Body of pancreas (tissue), 4 donors: ENCODE results near the gene TOP3A. TPM values are rescaled to one million over a fixed set of nuclear protein-coding genes. Genes with fewer than 3 reads are reported as not detected.

Experiments used
- ATAC-seq: fragments of 150-250 bp; one replicate; pipeline ENCODE4 v1.9.1; 2016
- DNase-seq, 4 donors: peaks; one replicate each; pipeline ENCODE4 v3.0.0-alpha.2; 2019
- H3K27ac ChIP-seq, 4 donors: fragments of 200-600 bp; sonication (generic); 1 replicate in 3 of 4; 2 replicates in 1 of 4; pipeline versions ENCODE4 v1.5.1 to v1.6.1; 2016 to 2019; ENCODE audit warnings: mild to moderate bottlenecking in 1 of 4, mixed read lengths in 1 of 4, moderate library complexity in 1 of 4
- H3K27me3 ChIP-seq, 2 donors: fragments of 200-600 bp; sonication (generic); one replicate each; pipeline ENCODE4 v1.6.0; 2016; ENCODE audit warnings: mild to moderate bottlenecking in 1 of 2
- H3K36me3 ChIP-seq, 2 donors: fragments of 200-600 bp; sonication (generic); replicated peaks in 1 of 2; 2 replicates each; pipeline ENCODE4 v1.5.1; 2016; ENCODE audit warnings: low read depth in 2 of 2; ENCODE audit not compliant: insufficient read depth in 1 of 2
- H3K4me1 ChIP-seq: fragments of 200-600 bp; sonication (generic); one replicate; pipeline ENCODE4 v1.6.0; 2016
- H3K4me3 ChIP-seq, 2 donors: fragments of 200-600 bp; sonication (generic); 1 replicate in 1 of 2; 2 replicates in 1 of 2; pipeline ENCODE4 v1.5.1; 2016 to 2019
- H3K9me3 ChIP-seq, 3 donors: fragments of 200-600 bp; sonication (generic); 1 replicate in 2 of 3; 2 replicates in 1 of 3; pipeline ENCODE4 v1.5.1; 2016
- POLR2A ChIP-seq, 3 donors: fragments of 450-650 bp; IDR thresholded peaks; one replicate each; pipeline ENCODE4 v1.6.1; 2016; ENCODE audit warnings: antibody characterized with exemption in 3 of 3, mild to moderate bottlenecking in 2 of 3
- WGBS, 2 donors: methylation state at CpG; one replicate each; pipeline ENCODE4 v1.1.5; 2017; 5-methylcytosine and 5-hydroxymethylcytosine counted together
- intact Hi-C: fragments of 100-400 bp; cut with DNase I; formaldehyde crosslinking; loops from one replicate; pipeline ENCODE4 v1.15.1; 2023
- total RNA-seq, 2 donors: library from RNA; depleted of rRNA; stranded (reverse); fragments of >200 nt; gene quantifications; one replicate each; pipeline ENCODE4 v1.1.0, GENCODE V29; 2016
- TF ChIP-seq, protein P1 (sequence below), 7 experiments: fragments of 450-650 bp in 4 of 7; fragments of 200-600 bp in 3 of 7; sonication (generic) in 3 of 7; IDR thresholded peaks; one replicate each; pipeline ENCODE4 v1.5.1; 2016 to 2019; ENCODE audit warnings: antibody characterized with exemption in 7 of 7

Gene TOP3A
- total RNA-seq, 2 donors from 2014 or later = 13.2 to 22.3 TPM

DNA sequence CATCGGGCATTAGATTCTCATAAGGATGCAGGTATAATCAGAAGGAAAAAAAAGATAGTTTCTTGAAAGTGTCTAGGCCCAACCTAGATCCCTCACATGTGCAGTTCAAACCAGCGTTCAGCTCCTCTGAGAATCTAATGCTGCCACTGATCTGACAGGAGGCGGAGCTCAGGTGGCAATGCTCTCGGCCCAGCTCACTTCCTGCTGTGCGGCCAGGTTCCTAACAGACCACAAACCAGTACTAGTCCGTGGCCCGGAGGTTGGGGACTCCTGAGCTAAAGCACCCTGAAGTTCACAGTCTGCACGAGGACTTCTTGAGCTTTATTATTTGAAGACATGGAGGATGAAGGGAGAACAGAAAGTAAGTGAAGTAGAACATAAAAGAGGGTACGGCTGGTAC is 17.1 kb upstream of the TOP3A start:
- no peak for ATAC-seq
- Histone ChIP-seq H3K27me3 (no peaks in the 10 kb centered on the region), H3K9me3 (no peaks in the 10 kb centered on the region), H3K4me3 (no peak overlapping the region), H3K27ac (no peak overlapping the region), H3K4me1 (no peaks in the 10 kb centered on the region), H3K36me3 (peaks cover 0 to 25% of the 10 kb centered on the region in 2 donors)
- intact Hi-C loops = no loop called here
- no peak for DNase-seq
- 85% methylated on average over 9 of the region's 9 CpGs for WGBS, 2 donors
- TF ChIP-seq, protein P1, sequence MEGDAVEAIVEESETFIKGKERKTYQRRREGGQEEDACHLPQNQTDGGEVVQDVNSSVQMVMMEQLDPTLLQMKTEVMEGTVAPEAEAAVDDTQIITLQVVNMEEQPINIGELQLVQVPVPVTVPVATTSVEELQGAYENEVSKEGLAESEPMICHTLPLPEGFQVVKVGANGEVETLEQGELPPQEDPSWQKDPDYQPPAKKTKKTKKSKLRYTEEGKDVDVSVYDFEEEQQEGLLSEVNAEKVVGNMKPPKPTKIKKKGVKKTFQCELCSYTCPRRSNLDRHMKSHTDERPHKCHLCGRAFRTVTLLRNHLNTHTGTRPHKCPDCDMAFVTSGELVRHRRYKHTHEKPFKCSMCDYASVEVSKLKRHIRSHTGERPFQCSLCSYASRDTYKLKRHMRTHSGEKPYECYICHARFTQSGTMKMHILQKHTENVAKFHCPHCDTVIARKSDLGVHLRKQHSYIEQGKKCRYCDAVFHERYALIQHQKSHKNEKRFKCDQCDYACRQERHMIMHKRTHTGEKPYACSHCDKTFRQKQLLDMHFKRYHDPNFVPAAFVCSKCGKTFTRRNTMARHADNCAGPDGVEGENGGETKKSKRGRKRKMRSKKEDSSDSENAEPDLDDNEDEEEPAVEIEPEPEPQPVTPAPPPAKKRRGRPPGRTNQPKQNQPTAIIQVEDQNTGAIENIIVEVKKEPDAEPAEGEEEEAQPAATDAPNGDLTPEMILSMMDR (IDR thresholded peaks at IDR 0.05) = no peak
- no peak for TF ChIP-seq POLR2A (IDR thresholded peaks at IDR 0.05)

DNA sequence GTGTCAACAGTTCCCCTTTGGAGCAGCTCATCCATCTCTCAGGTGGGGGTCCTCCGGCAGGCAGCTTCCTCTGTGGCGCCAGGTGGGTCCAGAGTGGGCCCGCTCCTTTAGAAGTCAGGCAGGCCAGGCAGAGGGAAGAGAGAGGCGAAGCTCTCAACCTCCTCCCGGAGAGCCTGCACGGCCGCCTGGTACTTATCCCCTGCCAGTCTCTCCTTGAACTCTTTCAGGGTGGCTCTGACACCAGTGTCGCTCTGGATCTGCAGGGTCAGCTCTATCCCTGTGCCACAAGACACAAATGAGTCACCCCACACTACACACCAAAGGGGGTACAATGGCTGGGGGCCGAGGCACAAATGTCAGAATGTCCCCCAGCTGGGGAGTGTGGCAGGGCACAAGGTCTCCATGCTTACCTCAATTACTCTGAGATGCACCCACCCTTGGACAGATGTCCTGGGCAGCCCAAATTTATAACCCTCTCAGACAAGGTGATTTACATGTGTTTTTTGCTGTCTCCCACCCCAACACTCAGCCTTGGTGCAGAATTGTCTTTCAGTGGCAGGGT is 13.9 kb upstream of the TOP3A start:
- Histone ChIP-seq H3K4me3 (no peak overlapping the region), H3K36me3 (peaks cover 0 to 20% of the 10 kb centered on the region in 2 donors), H3K9me3 (no peaks in the 10 kb centered on the region), H3K27ac (no peak overlapping the region), H3K27me3 (no peaks in the 10 kb centered on the region), H3K4me1 (no peaks in the 10 kb centered on the region)
- intact Hi-C loops = no loop called here
- WGBS, 2 donors = 95 to 96% methylated on average over 6 to 9 of the region's 9 CpGs
- TF ChIP-seq POLR2A (IDR thresholded peaks at IDR 0.05) = no peak
- TF ChIP-seq, protein P1 (IDR thresholded peaks at IDR 0.05) = no peak
- ATAC-seq (no peak), DNase-seq (no peak)

GRCh38 chr17:18327556-18327955 is 12.8 kb upstream of the TOP3A start:
- intact Hi-C loops = no loop called here
- Histone ChIP-seq H3K27me3 (no peaks in the 10 kb centered on the region), H3K36me3 (peaks cover 0 to 24% of the 10 kb centered on the region in 2 donors), H3K9me3 (no peaks in the 10 kb centered on the region), H3K4me1 (no peaks in the 10 kb centered on the region), H3K4me3 (no peak overlapping the region), H3K27ac (no peak overlapping the region)
- no peak for DNase-seq
- 89 to 92% methylated on average over 10 of the region's 10 CpGs for WGBS, 2 donors
- ATAC-seq = no peak
- no peak for TF ChIP-seq POLR2A (IDR thresholded peaks at IDR 0.05)
- TF ChIP-seq, protein P1 (IDR thresholded peaks at IDR 0.05) = no peak

DNA sequence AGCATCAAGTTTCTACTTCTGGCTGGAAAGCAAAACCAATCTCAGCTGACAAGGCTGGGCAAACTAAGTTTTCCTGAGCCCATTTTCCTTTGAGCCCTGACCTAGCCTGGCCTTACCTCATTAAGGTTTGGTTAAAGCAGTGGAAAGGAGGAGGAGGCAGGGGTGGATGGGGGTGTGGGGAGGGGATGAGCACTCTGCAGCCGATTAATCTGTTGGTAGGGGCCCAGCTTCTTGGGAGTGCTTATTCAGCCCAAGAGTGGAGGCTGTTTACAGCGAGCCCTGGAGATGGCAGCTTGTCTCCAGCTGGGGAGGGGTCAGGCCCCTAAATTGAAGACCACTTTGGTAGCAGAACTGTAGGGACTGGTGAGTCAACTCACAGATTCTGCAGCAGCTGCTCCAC is 12.3 kb upstream of the TOP3A start:
- Histone ChIP-seq H3K27ac (no peak overlapping the region), H3K4me3 (no peak overlapping the region), H3K36me3 (peaks cover 0 to 23% of the 10 kb centered on the region in 2 donors), H3K9me3 (no peaks in the 10 kb centered on the region), H3K27me3 (no peaks in the 10 kb centered on the region), H3K4me1 (no peaks in the 10 kb centered on the region)
- WGBS, 2 donors = 73 to 90% methylated on average over 2 of the region's 2 CpGs
- ATAC-seq (no peak), DNase-seq (no peak)
- no peak for TF ChIP-seq POLR2A (IDR thresholded peaks at IDR 0.05)
- TF ChIP-seq, protein P1 (IDR thresholded peaks at IDR 0.05) = no peak
- intact Hi-C loops = no loop called here

DNA sequence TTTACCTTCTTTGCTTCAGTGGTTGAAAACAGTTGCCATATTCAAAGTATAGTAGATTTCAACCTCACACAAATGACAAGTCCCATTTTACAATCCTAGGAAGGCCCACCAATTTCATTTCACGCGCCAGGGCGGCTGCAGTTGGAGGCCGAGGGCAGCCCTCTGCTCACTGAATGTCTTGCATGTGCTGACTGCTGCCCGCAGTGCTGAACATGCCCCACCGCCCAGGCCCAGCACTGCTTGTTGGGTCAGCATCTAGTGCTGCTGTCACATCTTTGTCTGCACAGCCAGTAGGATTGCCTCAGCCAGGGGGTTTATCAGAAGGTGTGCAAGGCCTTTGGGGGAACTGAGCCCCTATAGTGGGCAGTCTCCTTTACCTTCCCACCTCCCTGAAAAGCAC is 11.8 kb upstream of the TOP3A start:
- no peak for ATAC-seq
- Histone ChIP-seq H3K9me3 (no peaks in the 10 kb centered on the region), H3K27me3 (no peaks in the 10 kb centered on the region), H3K27ac (no peak overlapping the region), H3K4me3 (no peak overlapping the region), H3K4me1 (no peaks in the 10 kb centered on the region), H3K36me3 (peaks cover 0 to 20% of the 10 kb centered on the region in 2 donors)
- intact Hi-C loops = no loop called here
- TF ChIP-seq POLR2A (IDR thresholded peaks at IDR 0.05) = no peak
- TF ChIP-seq, protein P1 (IDR thresholded peaks at IDR 0.05) = no peak
- 90% methylated on average over 2 to 6 of the region's 6 CpGs for WGBS, 2 donors
- no peak for DNase-seq
